BE2C (cell line): ENCODE measurements around the gene HYCC1.
"Not testable (repeated sequence)": the region's sequence is repeated elsewhere in the genome, so short reads cannot be mapped to it uniquely, and the experiment has no call there.

ENCODE experiments used
- DNase-seq: peaks from one replicate; pipeline ENCODE4 v3.0.0-alpha.2; 2020
- H3K27me3 ChIP-seq: fragments of 250-450 bp; sonication (Bioruptor Pico); 2 replicates; pipeline ENCODE4 v1.5.1; 2020; ENCODE audit warnings: mild to moderate bottlenecking
- H3K36me3 ChIP-seq: fragments of 250-450 bp; sonication (Bioruptor Pico); 2 replicates; pipeline ENCODE4 v1.5.1; 2020; ENCODE audit warnings: mild to moderate bottlenecking
- H3K4me1 ChIP-seq: fragments of 250-450 bp; sonication (Bioruptor Pico); 2 replicates; pipeline ENCODE4 v1.5.1; 2020
- H3K4me3 ChIP-seq: 2 replicates; pipeline ENCODE4 v1.5.1; 2011; ENCODE audit warnings: low read depth, low read length
- H3K9me3 ChIP-seq: fragments of 250-450 bp; sonication (Bioruptor Pico); 2 replicates; pipeline ENCODE4 v1.5.1; 2020
- CTCF ChIP-seq: IDR thresholded peaks from 2 replicates; pipeline ENCODE4 v1.5.1; 2012; ENCODE audit warnings: mild to moderate bottlenecking, low read depth, low read length

The HYCC1 gene

GRCh38 chr7:22979251-22979650 lies 34.7 kb downstream of the HYCC1 start:
- H3K27me3 ChIP-seq, result peaks cover 23% of the 10 kb centered on the region
- H3K4me1 ChIP-seq, result no peaks in the 10 kb centered on the region
- H3K4me3 ChIP-seq, result no peak overlapping the region
- DNase-seq, result no peak
- no peaks in the 10 kb centered on the region for H3K36me3 ChIP-seq
- no peak for TF ChIP-seq CTCF
- H3K9me3 ChIP-seq, result no peaks in the 10 kb centered on the region

GRCh38 chr7:22974636-22975035 lies 39.3 kb downstream of the HYCC1 start:
- H3K36me3 ChIP-seq, DNase-seq, H3K4me3 ChIP-seq, H3K4me1 ChIP-seq, H3K9me3 ChIP-seq, H3K27me3 ChIP-seq: not testable (repeated sequence)

- H3K36me3 ChIP-seq, result no peaks in the 10 kb centered on the region
- DNase-seq, result no peak
These were observed 41.7 kb downstream of the HYCC1 start for GRCh38 chr7:22972207-22972606.

GRCh38 chr7:22969010-22969431 lies 44.9 kb downstream of the HYCC1 start:
- TF ChIP-seq CTCF, result no peak
- Histone ChIP-seq H3K36me3 (no peaks in the 10 kb centered on the region), H3K4me1 (no peaks in the 10 kb centered on the region), H3K4me3 (no peak overlapping the region), H3K9me3 (no peaks in the 10 kb centered on the region), H3K27me3 (peaks cover 4% of the 10 kb centered on the region; the same call in 1 of the 2 replicates)
- DNase-seq, result no peak

More at GRCh38 chr7:22972207-22972606, 41.7 kb downstream of the HYCC1 start:
- Histone ChIP-seq H3K27me3 (peaks cover 4% of the 10 kb centered on the region), H3K4me1 (no peaks in the 10 kb centered on the region), H3K4me3 (no peak overlapping the region), H3K9me3 (no peaks in the 10 kb centered on the region)
- no peak for TF ChIP-seq CTCF
